ENCODE results near the gene QSOX2. TPM values are rescaled to one million over a fixed set of nuclear protein-coding genes. Genes with fewer than 3 reads are reported as not detected.

QSOX2 gene
- total RNA-seq, 4 donors from 2014 or later: 10.2 to 15.8 (median 12.1) TPM

GRCh38 chr9:136185596-136186366 is 59.8 kb downstream of the QSOX2 start:
- no peaks in the 10 kb centered on the region for H3K9me3 ChIP-seq
- no peaks in the 10 kb centered on the region for H3K4me1 ChIP-seq
- H3K4me3 ChIP-seq: no peak overlapping the region
- no peak for DNase-seq (ENCODE audit: low spot score in 2 of 2)
- WGBS: 56% methylated on average over 20 of the region's 32 CpGs
- TF ChIP-seq POLR2A (IDR thresholded peaks at IDR 0.05): no peak
- no peak for TF ChIP-seq EP300 (IDR thresholded peaks at IDR 0.05)
- TF ChIP-seq POLR2AphosphoS5 (IDR thresholded peaks at IDR 0.05): no peak
- TF ChIP-seq CTCF (IDR thresholded peaks at IDR 0.05): no peak
- H3K36me3 ChIP-seq: no peaks in the 10 kb centered on the region
- no peak overlapping the region for H3K27ac ChIP-seq
- peaks cover 85% of the 10 kb centered on the region for H3K27me3 ChIP-seq

GRCh38 chr9:136185066-136185465 is 60.5 kb downstream of the QSOX2 start:
- H3K9me3 ChIP-seq: no peaks in the 10 kb centered on the region
- H3K27ac ChIP-seq: no peak overlapping the region
- TF ChIP-seq POLR2A (IDR thresholded peaks at IDR 0.05) (no peak), CTCF (IDR thresholded peaks at IDR 0.05) (no peak), POLR2AphosphoS5 (IDR thresholded peaks at IDR 0.05) (no peak), EP300 (IDR thresholded peaks at IDR 0.05) (no peak)
- 38% methylated on average over 13 of the region's 19 CpGs for WGBS
- DNase-seq (ENCODE audit: low spot score in 2 of 2): no peak
- H3K4me1 ChIP-seq: no peaks in the 10 kb centered on the region
- H3K27me3 ChIP-seq: peaks cover 78% of the 10 kb centered on the region
- H3K4me3 ChIP-seq: no peak overlapping the region
- no peaks in the 10 kb centered on the region for H3K36me3 ChIP-seq

DNA sequence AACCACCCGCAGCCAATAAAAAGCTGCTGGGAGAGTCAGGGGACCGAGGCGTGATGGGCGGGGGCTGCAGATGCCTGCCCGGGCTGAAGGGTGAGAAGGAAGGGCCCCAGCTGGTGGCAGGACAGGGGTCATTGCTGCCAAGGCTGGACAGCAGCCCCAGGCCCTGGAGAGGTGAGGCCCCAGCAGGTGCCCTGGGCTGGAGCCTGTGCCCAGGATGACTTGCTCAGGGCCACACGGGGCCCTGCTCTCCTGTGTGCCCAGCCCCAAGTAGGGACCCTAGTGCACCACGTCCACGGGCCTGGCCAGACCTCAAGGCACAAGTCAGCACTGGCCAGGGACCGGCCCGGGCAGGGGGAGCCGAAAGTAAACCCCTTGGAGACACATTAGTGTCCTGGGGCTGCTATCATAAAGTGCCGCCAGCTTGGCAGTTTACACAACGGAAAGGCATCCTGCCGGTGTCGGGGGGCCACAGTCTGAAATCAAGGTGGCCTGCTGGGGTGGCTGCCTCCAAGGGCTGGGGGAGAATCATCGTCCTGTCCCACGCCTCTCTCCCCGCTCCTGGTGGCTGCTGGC is 62.7 kb downstream of the QSOX2 start:
- WGBS: 82% methylated on average over 15 of the region's 18 CpGs
- Histone ChIP-seq H3K36me3 (no peaks in the 10 kb centered on the region), H3K4me1 (no peaks in the 10 kb centered on the region), H3K27ac (no peak overlapping the region), H3K27me3 (peaks cover 76% of the 10 kb centered on the region), H3K9me3 (no peaks in the 10 kb centered on the region), H3K4me3 (no peak overlapping the region)
- no peak for TF ChIP-seq POLR2AphosphoS5 (IDR thresholded peaks at IDR 0.05)
- no peak for TF ChIP-seq EP300 (IDR thresholded peaks at IDR 0.05)
- TF ChIP-seq POLR2A (IDR thresholded peaks at IDR 0.05): no peak
- no peak for TF ChIP-seq CTCF (IDR thresholded peaks at IDR 0.05)
- DNase-seq (ENCODE audit: low spot score in 2 of 2): no peak

DNA sequence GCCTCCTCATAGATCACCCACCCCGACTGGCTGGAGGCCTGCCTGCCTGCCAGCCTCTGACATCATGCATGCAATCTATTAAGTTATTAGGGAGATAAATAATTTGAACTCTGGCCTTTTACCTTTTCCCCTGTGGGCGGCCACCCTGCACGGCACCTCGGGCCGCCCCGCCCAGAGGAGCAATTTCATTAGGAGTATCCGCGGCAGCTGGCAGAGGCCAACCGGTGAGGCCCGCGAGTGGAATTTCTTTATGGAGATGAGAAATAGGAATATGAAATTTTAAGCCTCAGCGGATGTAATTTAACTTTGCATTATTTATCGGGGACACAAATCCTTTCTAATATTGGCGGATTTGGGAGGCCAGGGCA is 63.2 kb downstream of the QSOX2 start:
- H3K27me3 ChIP-seq: peaks cover 76% of the 10 kb centered on the region
- no peaks in the 10 kb centered on the region for H3K36me3 ChIP-seq
- H3K4me3 ChIP-seq: no peak overlapping the region
- H3K27ac ChIP-seq: no peak overlapping the region
- TF ChIP-seq POLR2A (IDR thresholded peaks at IDR 0.05): no peak
- no peak for TF ChIP-seq EP300 (IDR thresholded peaks at IDR 0.05)
- TF ChIP-seq CTCF (IDR thresholded peaks at IDR 0.05): no peak
- no peak for TF ChIP-seq POLR2AphosphoS5 (IDR thresholded peaks at IDR 0.05)
- no peak for DNase-seq (ENCODE audit: low spot score in 2 of 2)
- H3K9me3 ChIP-seq: no peaks in the 10 kb centered on the region
- no peaks in the 10 kb centered on the region for H3K4me1 ChIP-seq
- 64% methylated on average over 14 of the region's 14 CpGs for WGBS

GRCh38 chr9:136181784-136182419 is 63.7 kb downstream of the QSOX2 start:
- H3K36me3 ChIP-seq: no peaks in the 10 kb centered on the region
- H3K4me3 ChIP-seq: no peak overlapping the region
- peaks cover 76% of the 10 kb centered on the region for H3K27me3 ChIP-seq
- 62% methylated on average over 6 of the region's 8 CpGs for WGBS
- no peaks in the 10 kb centered on the region for H3K4me1 ChIP-seq
- no peaks in the 10 kb centered on the region for H3K9me3 ChIP-seq
- DNase-seq (ENCODE audit: low spot score in 2 of 2): no peak
- TF ChIP-seq POLR2A (IDR thresholded peaks at IDR 0.05): no peak
- no peak for TF ChIP-seq POLR2AphosphoS5 (IDR thresholded peaks at IDR 0.05)
- no peak for TF ChIP-seq EP300 (IDR thresholded peaks at IDR 0.05)
- TF ChIP-seq CTCF (IDR thresholded peaks at IDR 0.05): no peak
- no peak overlapping the region for H3K27ac ChIP-seq

Data from suprapubic skin (tissue), 4 donors.